Adipocyte (in vitro differentiated cells): ENCODE data around the gene DAPP1.

ENCODE experiments used
- DNase-seq: peaks from one replicate; pipeline ENCODE4 v3.0.0-alpha.2; 2015; ENCODE audit warnings: low read depth
- H3K27me3 ChIP-seq: replicated peaks from 2 replicates; pipeline ENCODE4 v1.7.0; 2013; ENCODE audit warnings: mild to moderate bottlenecking, low read length, moderate library complexity; ENCODE audit not compliant: control insufficient read depth, insufficient read depth
- H3K36me3 ChIP-seq: 2 replicates; pipeline ENCODE4 v1.7.0; 2013; ENCODE audit warnings: low read length, mild to moderate bottlenecking, moderate library complexity; ENCODE audit not compliant: control insufficient read depth, insufficient read depth, severe bottlenecking
- H3K4me1 ChIP-seq: 2 replicates; pipeline ENCODE4 v1.7.0; 2013; ENCODE audit warnings: mild to moderate bottlenecking, low read length, moderate library complexity; ENCODE audit not compliant: control insufficient read depth, insufficient read depth
- H3K4me3 ChIP-seq: 2 replicates; pipeline ENCODE4 v1.7.0; 2013; ENCODE audit warnings: mild to moderate bottlenecking, low read length, moderate library complexity
- H3K9ac ChIP-seq: 2 replicates; pipeline ENCODE4 v1.7.0; 2013; ENCODE audit warnings: mild to moderate bottlenecking, low read length, moderate library complexity
- H3K9me3 ChIP-seq: 2 replicates; pipeline ENCODE4 v1.7.0; 2013; ENCODE audit warnings: mild to moderate bottlenecking, low read length, moderate library complexity; ENCODE audit not compliant: control insufficient read depth

DAPP1 gene

DNA sequence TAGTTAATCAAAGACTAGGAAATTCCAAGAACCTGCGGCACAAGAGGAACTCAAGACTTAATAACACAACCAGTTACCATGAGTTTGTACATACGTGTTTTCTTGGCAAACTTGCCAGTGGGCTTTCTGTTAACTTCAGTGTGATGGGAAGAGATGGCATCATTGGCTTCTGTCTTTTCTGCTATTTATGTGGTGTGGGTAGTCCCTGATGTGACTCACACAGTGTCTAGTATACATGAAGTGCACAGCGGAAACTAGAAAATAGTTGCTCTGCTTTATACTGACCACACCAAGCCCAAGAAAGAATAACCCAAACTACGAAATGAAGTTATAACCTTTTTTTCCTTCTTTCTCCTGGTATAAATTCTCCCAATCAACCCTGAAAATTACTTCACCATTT lies 24.5 kb downstream of the DAPP1 start:
- Histone ChIP-seq H3K9me3 (no peaks in the 10 kb centered on the region), H3K4me1 (peaks cover 11% of the 10 kb centered on the region), H3K27me3 (no peaks in the 10 kb centered on the region), H3K9ac (no peak overlapping the region), H3K4me3 (no peak overlapping the region), H3K36me3 (no peaks in the 10 kb centered on the region)
- DNase-seq: no peak

DNA sequence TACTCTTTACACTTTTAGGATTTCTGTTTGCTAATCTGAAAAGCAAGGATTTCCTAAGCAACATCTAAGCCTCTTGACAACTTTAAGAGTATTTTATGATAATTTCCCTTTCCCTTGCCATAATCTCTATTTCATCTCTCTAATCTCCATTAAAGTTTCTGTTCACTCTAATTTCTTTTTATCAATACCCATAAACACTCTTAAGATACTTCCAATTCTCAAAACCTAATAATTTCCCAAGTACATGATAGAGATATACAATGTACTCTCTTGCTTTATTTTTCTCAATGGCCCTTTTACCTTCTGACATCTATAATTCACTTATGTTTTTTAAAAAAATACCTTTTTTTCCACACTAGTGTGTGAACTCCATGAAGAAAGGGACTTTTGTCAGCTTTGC lies 26.8 kb downstream of the DAPP1 start:
- Histone ChIP-seq H3K9me3 (no peaks in the 10 kb centered on the region), H3K4me3 (no peak overlapping the region), H3K27me3 (no peaks in the 10 kb centered on the region), H3K9ac (no peak overlapping the region), H3K36me3 (no peaks in the 10 kb centered on the region), H3K4me1 (peaks cover 11% of the 10 kb centered on the region)
- DNase-seq: no peak

DNA sequence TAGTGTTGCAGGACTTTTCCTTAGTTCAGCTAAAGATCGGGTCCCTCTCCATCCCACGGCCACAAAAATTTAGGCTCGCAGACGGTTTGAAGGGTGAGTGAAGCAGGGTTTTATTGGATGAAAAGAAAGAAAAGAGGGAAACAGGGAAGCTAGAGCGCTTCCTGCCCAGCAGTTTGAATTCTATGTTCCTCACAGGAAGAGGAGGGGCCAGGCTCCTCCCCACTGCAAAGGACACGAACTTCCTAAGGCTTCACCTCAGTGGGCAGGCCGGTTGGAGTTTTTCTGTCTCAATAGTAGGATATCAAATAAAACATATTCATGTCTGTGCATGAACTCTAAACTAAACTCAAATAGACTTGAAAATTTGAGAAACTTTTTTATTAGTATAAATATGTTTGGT lies 27.4 kb downstream of the DAPP1 start:
- Histone ChIP-seq H3K4me1 (peaks cover 11% of the 10 kb centered on the region), H3K27me3 (no peaks in the 10 kb centered on the region), H3K9me3 (no peaks in the 10 kb centered on the region), H3K36me3 (no peaks in the 10 kb centered on the region), H3K4me3 (no peak overlapping the region), H3K9ac (no peak overlapping the region)
- DNase-seq: no peak

DNA sequence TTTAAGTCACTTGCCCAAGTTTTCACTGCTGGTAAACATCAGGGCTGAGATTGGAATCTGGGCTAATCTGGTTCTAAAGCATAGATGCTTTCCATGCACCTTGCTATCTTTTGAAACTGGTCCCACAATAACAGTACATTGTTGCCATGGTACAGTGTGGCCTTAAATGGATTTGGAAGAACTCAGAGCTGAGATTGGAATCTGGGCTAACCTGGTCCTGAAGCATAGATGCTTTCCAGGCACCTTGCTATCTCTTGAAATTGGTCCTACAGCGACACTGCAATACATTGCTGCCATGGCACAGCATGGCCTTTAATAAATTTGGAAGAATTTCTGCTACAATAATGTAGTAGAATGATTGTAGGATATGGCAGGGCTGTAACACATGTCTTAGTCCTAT lies 28.6 kb downstream of the DAPP1 start:
- no peaks in the 10 kb centered on the region for H3K27me3 ChIP-seq
- H3K36me3 ChIP-seq: no peaks in the 10 kb centered on the region
- no peaks in the 10 kb centered on the region for H3K9me3 ChIP-seq
- no peak for DNase-seq
- H3K4me3 ChIP-seq: no peak overlapping the region
- H3K9ac ChIP-seq: no peak overlapping the region
- H3K4me1 ChIP-seq: peaks cover 11% of the 10 kb centered on the region

DNA sequence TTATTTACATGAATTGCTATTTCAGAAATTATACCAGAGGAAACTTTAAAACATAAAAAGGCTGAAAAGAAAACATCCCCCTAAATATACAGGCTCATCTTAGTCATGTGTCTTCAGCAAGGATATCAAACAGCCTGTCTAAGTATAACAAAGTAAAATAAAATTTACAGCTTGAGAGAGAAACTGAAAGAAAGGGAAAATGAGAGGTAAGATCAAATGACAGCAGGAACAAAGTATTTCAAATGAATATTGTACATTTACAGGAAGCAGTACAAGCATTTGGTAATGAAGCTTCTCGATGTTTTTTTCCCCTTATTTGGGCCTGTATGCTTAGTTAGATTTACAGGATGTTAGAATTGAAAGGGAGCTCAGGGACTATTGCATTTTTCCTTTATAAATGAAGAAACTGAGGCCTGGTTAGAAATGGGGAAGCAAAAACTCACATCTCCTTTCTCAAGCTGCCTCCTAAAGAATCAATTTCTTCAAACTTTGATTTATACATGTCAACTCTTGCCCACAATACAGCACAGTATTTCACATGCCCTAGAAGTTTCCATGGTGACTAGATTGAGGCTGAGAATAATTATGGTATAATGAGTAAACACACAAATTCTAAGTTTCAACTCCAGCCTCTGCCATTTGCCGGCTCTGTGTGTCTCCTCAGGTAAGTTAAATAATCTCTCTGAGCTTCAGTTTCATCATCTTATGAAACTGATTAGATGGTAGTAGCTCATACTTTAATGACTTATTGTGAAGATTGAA lies 29.3 kb downstream of the DAPP1 start:
- no peaks in the 10 kb centered on the region for H3K27me3 ChIP-seq
- peaks cover 11% of the 10 kb centered on the region for H3K4me1 ChIP-seq
- H3K36me3 ChIP-seq: no peaks in the 10 kb centered on the region
- H3K4me3 ChIP-seq: no peak overlapping the region
- no peak overlapping the region for H3K9ac ChIP-seq
- H3K9me3 ChIP-seq: no peaks in the 10 kb centered on the region
- DNase-seq: no peak

DNA sequence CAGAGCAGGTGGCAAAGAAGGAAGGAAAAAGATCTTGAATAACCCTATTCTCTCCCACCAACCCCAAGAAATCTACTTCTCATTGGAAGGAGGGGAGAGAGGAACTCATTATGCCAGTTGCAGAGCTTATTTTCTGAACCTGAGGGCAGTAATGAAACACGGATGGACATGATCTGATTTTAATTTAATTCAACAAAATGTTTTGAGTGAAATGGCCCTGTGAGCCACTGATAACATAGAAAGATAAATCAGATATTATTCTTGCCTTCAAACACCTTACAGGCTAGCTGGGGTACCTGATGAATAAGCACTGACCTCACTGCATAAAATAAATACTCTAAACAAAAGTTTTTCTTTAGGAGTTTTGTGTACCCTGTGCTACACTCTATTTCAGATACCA lies 30.3 kb downstream of the DAPP1 start:
- Histone ChIP-seq H3K4me1 (peaks cover 11% of the 10 kb centered on the region), H3K9ac (no peak overlapping the region), H3K4me3 (no peak overlapping the region), H3K27me3 (no peaks in the 10 kb centered on the region), H3K36me3 (no peaks in the 10 kb centered on the region), H3K9me3 (no peaks in the 10 kb centered on the region)
- no peak for DNase-seq

DNA sequence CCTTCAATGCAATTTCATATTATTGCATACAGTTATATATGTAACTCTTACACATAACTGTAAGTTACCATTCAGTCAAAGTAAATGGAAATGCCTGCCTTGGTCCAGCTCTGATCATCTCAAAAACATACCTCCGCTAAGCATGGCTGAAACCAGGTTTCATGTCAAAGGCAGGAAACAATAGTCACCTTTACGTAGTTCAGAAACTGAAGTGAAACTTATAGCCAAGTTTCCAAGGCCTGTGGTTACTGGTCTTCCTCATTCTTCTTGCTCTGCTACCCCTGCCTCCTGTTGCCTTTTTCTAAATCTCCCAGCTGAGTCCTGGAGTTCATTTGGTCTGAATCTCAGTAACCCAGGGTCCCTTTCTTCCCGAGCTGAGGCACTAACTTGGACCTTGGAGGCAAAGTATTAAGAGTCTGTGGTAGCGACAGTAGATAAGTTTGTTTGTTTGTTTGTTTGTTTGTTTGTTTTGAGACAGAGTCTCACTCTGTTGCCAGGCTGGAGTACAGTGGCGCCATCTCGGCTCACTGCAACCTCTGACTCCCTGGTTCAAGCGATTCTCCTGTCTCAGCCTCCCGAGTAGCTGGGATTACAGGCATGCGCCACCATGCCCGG lies 30.8 kb downstream of the DAPP1 start:
- no peak overlapping the region for H3K4me3 ChIP-seq

DNA sequence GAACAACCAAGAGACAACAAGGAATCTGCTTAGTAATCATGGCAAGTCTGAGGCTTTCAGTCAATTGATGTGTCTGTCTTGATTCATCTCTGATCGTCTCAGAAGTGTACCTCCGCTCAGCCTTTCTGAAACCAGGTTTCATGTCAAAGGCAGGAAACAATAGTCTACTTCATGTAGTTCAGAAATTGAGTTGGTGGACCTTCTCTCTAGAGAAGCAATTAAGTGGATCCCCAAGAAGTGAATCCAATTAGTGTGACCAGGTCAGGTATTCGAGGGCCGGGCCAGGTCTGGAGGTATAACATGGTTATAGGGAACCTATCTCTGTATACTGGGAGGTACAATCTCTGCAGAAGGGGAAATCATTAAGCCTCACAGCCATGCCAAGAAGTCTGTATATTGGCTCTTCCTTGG lies 32.0 kb downstream of the DAPP1 start:
- no peak overlapping the region for H3K9ac ChIP-seq
- H3K27me3 ChIP-seq: no peaks in the 10 kb centered on the region
- no peak overlapping the region for H3K4me3 ChIP-seq
- peaks cover 3% of the 10 kb centered on the region for H3K4me1 ChIP-seq
- DNase-seq: no peak
- no peaks in the 10 kb centered on the region for H3K36me3 ChIP-seq
- H3K9me3 ChIP-seq: no peaks in the 10 kb centered on the region

More for the DNA sequence above, 30.8 kb downstream of the DAPP1 start:
- no peak for DNase-seq
- no peak overlapping the region for H3K9ac ChIP-seq
- H3K36me3 ChIP-seq: no peaks in the 10 kb centered on the region
- no peaks in the 10 kb centered on the region for H3K9me3 ChIP-seq
- no peaks in the 10 kb centered on the region for H3K27me3 ChIP-seq
- H3K4me1 ChIP-seq: peaks cover 8% of the 10 kb centered on the region

DNA sequence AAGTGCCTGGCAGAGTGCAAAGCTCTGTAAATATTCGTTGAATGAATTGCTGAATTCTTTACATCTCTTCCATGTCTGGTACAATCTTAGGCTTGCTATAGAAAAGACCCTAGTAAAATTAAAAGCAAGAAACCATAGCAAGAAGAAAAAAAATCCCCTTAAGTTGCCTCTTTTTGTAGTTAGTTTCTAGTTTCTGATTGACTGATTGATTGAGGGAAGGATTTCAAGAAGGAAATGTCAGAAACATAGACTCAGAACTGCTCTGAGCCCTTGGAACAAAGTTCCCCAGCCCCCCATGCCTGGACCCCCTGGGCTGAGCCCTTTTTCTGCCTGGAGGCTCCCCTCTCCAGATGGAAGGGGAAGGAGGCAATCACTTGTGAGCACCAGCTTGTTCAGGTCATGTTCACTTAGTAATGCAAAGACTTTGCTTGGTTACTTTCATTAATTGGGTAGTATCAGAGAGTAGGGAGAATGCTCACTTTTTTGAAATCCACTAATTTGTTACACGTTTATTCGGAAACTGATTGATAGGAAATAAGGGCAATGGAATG lies 35.6 kb downstream of the DAPP1 start:
- H3K9ac ChIP-seq: no peak overlapping the region

DNA sequence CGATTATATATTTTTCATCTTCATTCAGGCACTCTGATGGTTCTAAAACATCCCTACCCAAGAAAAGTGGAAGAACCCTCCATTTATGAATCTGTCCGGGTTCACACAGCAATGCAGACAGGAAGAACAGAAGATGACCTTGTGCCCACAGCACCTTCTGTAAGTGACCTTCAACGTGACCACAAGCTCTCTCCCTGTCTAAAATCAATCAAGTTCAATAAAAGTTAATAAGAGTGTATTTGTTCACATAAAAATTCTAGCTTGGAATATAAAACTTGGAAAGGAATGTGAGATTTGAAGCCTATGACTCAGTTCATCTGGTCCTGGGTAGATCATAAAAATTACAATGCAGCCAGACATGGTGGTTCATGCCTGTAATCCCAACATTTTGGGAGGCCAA lies 36.6 kb downstream of the DAPP1 start:
- Histone ChIP-seq H3K36me3 (no peaks in the 10 kb centered on the region), H3K9ac (no peak overlapping the region), H3K9me3 (no peaks in the 10 kb centered on the region), H3K4me1 (peaks cover 29% of the 10 kb centered on the region), H3K27me3 (no peaks in the 10 kb centered on the region), H3K4me3 (no peak overlapping the region)
- DNase-seq: no peak

More for the DNA sequence above, 35.6 kb downstream of the DAPP1 start:
- no peak overlapping the region for H3K4me3 ChIP-seq
- H3K27me3 ChIP-seq: no peaks in the 10 kb centered on the region
- DNase-seq: no peak
- H3K36me3 ChIP-seq: no peaks in the 10 kb centered on the region
- H3K4me1 ChIP-seq: peaks cover 20% of the 10 kb centered on the region
- H3K9me3 ChIP-seq: no peaks in the 10 kb centered on the region

DNA sequence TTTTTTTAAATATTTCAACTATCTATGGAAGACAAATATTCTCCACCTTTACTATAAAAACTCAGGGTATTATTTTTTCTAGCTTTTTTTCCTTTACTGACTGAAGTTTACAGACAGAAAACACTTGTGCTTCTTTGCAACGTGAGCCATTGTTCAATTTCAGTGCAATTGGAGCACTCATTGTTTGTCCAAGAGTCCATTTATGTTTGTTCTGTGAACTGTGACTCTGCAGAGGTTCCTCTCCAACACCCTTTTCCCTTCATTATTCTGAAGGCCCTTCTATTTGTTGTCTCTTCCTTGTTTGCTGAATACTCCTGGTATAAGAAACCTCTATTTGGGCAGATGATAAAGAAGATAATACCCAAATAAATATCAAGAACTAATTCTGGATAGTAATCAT lies 37.4 kb downstream of the DAPP1 start:
- H3K27me3 ChIP-seq: no peaks in the 10 kb centered on the region
- no peak overlapping the region for H3K9ac ChIP-seq
- H3K9me3 ChIP-seq: no peaks in the 10 kb centered on the region
- H3K4me1 ChIP-seq: peaks cover 29% of the 10 kb centered on the region
- DNase-seq: no peak
- no peaks in the 10 kb centered on the region for H3K36me3 ChIP-seq
- H3K4me3 ChIP-seq: no peak overlapping the region
